GM19452 (cell line): ENCODE results near the gene KPNA4.
"Not testable (repeated sequence)": the region's sequence is repeated elsewhere in the genome, so short reads cannot be mapped to it uniquely, and the experiment has no call there.

Experiments used
- ATAC-seq: cut with Tn5 transposase; IDR thresholded peaks from one replicate; pipeline ENCODE4 v1.9.1; 2021; ENCODE audit not compliant: unreplicated experiment

KPNA4 gene

GRCh38 chr3:160452251-160452650, 113.1 kb downstream of the KPNA4 start:
- ATAC-seq: not testable (repeated sequence)

- no peak for ATAC-seq
Observed at GRCh38 chr3:160451602-160452001, 113.8 kb downstream of the KPNA4 start.

- no peak for ATAC-seq
Observed at GRCh38 chr3:160450846-160451245, 114.5 kb downstream of the KPNA4 start.

- ATAC-seq: peak; percentile 96
Observed at GRCh38 chr3:160449636-160450598, 115.5 kb downstream of the KPNA4 start, which contains the start of gene TRIM59. TRIM59 (minus strand) TSS chr3:160449786; CDS start chr3:160439183, 10,603 bp downstream.

- peak; percentile 45 for ATAC-seq
Observed at GRCh38 chr3:160448845-160449635, 116.3 kb downstream of the KPNA4 start.

- ATAC-seq: no peak
Observed at GRCh38 chr3:160447544-160447943, 117.8 kb downstream of the KPNA4 start.

GRCh38 chr3:160446522-160447056, 118.8 kb downstream of the KPNA4 start:
- ATAC-seq: no peak

GRCh38 chr3:160445854-160446253, 119.5 kb downstream of the KPNA4 start:
- no peak for ATAC-seq
